ENCODE data around the gene NELFB.
A peak's percentile ranks its signal among the peaks of the same experiment; 100 is the strongest.
"Not testable (repeated sequence)": the region's sequence is repeated elsewhere in the genome, so short reads cannot be mapped to it uniquely, and the experiment has no call there.

NELFB gene

DNA sequence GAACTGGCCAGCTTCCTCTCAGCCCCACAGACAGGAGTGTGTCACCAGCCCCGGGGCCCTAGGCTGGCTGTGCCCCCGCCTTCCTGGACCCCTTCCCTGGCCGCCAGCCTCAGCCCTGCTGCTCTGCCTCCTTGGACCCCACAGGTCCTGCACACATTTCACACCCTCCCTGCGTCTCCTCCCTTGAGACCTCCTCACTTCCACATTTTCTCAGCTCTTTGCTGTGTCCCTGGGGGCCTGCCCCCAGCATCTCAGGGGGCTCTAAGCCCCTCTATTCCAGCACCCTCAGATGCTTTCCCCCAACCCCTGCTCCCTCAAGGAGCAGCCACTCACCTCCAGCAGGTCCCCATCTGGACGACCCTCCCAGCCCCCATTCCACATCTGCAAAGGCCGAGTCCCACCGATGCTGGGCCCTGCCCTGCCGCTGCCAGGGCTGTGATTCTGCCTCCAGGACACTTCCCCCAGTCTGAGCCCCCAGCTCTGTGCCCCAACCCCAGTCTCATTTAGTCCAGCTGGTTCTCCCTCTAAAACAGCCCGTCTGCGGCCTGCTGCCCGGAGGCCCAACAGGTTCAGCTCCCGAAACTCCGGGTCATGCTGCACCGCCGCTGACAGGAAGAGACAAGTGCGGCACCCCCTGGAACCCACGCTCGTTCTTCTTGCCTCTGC lies 20.2 kb upstream of the NELFB start:
- DNase-seq, result no peak

- no peak for DNase-seq
Measured at GRCh38 chr9:137235424-137236237, 19.5 kb upstream of the NELFB start.

- DNase-seq, result peak; percentile 90 to 91
Measured at GRCh38 chr9:137236238-137236935, 18.7 kb upstream of the NELFB start.

DNA sequence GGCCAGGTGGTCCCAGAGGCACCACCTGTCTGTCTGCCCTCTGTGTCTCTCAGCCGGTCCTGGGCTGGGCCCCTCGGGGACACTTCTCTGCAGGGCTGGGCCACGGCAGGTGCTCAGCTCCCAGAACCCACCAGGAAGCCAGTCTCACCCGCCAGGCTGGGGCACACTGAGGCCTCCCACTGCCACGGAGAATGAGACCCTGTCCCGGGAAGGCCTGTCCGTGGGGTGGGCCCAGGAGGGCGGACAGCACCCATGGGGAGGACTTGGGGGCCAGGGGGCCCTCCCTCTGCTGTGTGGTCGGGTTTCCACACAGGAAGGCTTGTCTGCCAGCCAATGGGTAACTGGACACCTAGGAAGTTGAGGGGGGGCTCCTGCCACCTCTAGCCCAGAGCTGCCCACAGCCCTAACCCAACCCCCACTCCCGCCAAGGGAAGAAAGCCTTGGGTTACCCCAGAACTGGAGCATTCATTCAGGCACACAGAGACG lies 18.1 kb upstream of the NELFB start:
- no peak for DNase-seq

DNA sequence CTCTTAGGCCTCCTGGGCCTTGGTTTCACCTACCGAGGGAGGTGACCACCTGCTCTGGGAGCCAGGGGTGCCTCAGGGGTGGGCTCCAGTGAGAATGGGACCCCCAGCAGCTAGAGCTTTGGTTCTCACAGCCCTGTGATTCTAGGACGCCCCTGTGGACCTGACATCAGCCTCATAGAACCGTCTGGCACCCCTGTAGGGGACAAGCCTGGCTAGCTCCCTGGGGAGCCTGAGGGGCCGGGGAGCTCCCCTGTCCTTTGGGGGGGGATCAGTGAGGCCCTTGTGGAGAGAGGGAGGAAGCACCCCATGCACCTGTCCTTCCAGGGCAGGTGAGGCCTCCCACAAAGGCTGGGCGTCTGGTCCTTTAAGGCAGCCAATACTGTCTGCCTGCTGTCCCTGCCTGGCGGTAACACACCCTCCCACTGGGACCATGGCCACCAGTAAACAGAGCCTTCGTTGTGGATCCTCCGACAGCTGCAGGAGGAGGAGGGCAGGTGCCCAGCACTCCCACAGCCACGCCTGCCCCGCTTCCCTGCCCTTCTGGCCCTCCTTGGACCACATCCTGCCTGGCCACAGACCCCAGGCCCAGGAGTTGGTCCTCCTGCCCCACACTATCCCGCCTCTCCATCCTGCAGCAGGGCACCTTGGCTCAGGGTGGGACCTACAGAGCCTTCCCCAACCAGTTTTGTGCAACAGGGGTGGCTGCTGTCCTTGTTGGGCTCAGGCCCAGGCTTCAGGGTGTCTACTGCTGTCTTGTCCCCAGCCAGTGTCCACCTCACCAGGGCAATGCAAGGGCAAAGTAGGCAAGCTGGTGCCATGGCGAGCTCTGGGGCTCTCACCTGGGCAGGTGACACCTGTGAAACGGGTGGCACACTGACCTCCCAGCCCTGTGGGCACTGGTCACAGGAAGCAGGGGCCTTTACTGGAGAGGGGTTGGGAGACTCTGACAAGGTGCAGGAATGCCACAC lies 17.1 kb upstream of the NELFB start:
- DNase-seq, result no peak

GRCh38 chr9:137239541-137240200 lies 15.5 kb upstream of the NELFB start:
- peak in 1 of 2 donors; percentile 6 for DNase-seq

DNA sequence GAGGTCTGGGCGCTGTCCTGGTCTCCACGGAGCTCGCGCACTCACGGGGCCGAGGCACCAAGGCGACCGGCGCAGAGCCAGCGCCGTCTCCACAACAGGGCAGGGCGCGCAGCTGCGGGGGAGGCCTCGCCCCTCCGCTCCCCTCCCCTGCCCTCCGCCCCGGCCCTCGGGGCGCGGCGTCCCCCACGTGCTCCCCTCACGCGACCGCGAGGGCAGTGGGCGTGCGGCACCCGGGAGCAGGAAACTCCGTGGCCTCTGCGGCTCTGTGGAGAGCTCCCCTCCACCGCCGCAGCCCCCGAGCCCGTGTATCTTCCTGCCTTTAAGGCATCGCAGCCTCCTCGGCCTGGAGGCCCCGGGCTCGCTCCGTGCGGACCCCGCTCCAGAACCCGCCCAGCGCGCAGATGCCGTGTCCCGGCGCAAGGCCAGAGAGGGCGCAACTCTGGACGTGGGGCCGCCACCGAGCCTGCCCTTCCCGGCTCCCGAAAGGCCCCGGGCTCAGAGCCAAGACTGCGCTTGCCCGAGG lies 14.7 kb upstream of the NELFB start:
- peak; percentile 63 to 76 for DNase-seq

DNA sequence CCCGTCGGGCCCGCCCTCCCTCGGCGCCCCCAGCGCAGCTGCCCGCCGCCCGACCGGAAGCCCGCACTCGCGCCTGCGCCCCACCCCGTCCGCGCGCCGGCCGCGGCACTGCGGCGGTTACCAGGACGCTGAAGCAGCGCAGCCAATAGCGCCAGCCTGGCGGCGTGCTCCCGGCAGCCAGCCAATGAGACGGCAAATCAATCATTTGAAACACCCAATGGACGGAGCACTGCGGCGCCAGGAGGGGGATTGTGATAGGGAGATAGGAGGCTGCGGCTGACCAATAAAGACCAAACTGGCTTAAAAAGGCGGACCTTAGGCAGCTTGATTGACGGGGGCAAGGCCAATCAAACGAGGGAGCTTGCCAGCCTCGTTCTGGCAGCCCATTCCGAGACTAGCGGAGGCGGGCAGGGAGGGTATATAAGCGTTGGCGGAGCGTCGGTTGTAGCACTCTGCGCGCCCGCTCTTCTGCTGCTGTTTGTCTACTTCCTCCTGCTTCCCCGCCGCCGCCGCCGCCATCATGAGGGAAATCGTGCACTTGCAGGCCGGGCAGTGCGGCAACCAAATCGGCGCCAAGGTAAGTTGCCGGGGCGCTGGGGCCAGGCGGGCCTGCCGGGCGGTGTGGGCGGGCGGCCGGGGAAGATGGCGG lies 14.2 kb upstream of the NELFB start, which contains the start of gene TUBB4B:
Gene TUBB4B, plus strand, starts transcription at position 447 of the 649 bp plus-strand sequence. Its CDS starts 74 bp downstream, at position 521.
- DNase-seq, result peak; percentile 100

- peak; percentile 56 to 60 for DNase-seq
Measured at GRCh38 chr9:137241490-137242268, 13.4 kb upstream of the NELFB start.

DNA sequence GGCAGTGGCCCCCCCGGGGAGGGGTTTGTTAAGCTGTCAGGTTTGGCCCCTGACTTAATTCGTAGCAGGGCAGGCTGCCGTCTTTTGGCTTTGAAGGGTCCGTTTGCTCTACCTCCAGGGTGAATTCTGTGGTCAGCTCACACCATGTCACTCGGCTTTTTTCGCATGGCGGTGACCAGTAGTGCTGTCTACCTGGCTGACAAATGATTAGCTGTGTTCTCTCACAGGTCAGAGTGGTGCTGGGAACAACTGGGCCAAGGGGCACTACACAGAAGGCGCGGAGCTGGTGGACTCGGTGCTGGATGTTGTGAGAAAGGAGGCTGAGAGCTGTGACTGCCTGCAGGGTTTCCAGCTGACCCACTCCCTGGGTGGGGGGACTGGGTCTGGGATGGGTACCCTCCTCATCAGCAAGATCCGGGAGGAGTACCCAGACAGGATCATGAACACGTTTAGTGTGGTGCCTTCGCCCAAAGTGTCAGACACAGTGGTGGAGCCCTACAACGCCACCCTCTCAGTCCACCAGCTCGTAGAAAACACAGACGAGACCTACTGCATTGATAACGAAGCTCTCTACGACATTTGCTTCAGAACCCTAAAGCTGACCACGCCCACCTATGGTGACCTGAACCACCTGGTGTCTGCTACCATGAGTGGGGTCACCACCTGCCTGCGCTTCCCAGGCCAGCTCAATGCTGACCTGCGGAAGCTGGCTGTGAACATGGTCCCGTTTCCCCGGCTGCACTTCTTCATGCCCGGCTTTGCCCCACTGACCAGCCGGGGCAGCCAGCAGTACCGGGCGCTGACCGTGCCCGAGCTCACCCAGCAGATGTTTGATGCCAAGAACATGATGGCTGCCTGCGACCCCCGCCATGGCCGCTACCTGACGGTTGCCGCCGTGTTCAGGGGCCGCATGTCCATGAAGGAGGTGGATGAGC lies 12.6 kb upstream of the NELFB start:
- no peak for DNase-seq

- not testable (repeated sequence) for DNase-seq
Measured at GRCh38 chr9:137243266-137243625, 11.9 kb upstream of the NELFB start.

- no peak for DNase-seq
Measured at GRCh38 chr9:137243626-137244485, 11.3 kb upstream of the NELFB start.

DNA sequence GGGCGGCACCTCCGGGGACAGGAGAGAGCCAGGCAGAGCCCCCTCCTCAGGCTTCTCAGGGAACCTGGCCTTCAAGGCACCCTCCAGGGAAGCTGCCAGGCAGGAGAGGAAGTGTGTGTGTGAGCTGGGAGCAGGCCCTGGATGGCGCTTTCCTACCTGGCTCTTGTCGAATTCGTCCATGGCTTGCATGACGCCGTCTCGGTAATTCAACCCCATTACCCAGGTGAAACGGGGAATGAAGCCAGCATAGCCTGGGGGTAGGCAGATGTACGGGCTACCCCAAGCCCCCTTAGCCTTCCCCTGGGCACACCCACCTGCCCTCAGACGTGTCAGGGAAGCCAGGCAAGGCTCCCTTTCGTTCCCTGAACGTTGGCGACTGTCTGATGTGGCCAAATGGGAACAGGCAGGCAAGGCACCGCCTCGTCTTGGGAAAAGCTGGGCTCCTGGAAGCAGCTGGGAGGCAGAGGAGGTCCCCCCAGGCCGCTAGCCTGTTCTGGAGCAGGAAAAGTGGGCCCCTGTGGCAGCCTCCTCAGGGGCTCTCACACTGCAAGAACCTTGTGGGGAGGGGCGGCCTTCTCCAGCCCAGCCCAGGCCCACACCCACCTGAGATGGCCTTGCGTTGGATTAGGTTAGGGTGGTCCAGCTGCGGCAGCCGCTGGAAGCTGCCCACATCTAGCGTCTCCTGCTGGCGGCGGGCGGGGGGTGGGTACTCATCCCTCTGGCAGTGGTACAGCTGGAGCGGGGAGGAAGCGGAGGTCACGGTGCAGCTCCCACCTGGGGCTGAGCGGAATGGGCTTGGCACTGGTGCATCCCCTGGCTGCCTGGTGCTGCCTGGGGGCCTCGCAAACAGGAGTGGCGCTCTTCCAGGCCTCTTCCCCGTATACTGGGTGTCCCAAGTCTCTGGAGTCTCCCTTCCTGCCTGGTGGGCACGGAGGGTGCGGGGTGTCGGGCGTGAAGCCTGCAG lies 10.4 kb upstream of the NELFB start:
- no peak for DNase-seq

DNA sequence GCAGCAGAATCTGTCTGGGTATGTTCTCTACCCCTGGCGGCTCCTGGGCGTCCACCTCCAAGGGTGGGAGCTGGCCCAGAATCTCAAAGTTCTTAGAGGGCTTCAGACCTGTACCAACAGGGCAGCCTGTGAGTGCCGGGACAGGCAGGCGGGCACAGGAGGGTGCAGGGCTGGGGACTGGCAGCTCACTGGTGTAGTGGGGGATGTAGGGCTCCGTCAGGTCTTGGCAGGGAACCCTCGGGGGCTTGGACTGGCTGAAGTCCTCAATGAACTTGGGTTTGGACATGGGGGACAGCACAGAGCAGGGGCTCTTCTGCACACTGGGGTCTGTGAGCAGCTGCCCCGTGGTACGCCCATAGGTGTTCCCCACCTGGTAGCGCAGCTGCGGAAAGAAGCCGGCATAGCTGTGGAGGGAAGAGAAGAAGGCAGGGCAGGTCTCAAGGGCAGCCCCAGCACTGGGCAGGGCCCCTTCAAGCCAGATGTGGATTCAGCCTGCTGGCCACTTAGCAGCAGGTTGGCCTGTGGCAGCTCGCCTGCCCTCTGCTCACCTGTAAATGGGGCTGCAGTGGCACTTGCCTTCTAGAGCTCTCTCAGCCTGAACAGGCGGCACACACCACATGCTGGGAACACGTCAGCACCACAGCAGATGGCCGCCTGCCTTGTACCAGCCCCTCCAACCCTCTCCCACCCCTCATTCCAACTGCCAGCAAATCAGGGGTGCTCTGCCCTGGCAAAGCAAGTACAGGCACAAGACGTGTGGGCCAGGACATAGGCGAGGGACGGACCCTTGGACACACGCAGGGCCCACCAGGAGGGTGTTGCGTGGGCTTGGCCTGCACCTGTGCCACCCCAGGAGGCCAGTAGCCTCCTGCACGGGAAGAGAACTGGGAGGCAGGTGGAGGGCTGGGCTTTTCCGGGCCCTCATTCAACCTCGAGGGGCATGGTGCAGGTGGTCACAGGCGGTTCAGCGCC lies 9.4 kb upstream of the NELFB start:
- no peak for DNase-seq
